Left lung (tissue), 10 donors: ENCODE data around the gene SLC48A1. TPM values are rescaled to one million over a fixed set of nuclear protein-coding genes. Genes with fewer than 3 reads are reported as not detected.

Source experiments
- ATAC-seq: fragments of 200-7000 bp; cut with Tn5 transposase; one replicate; pipeline ENCODE4 v1.9.1; 2020; ENCODE audit warnings: moderate library complexity
- DNase-seq, 4 donors: peaks; one replicate each; pipeline ENCODE4 v3.0.0-alpha.2; 2013 to 2020
- H3K27ac ChIP-seq, 2 donors: fragments of 200-600 bp; sonication (generic) in 1 of 2; one replicate each; pipeline versions ENCODE4 v1.5.0 to v1.8.0; 2020 to 2021
- H3K27me3 ChIP-seq, 2 donors: fragments of 200-600 bp; sonication (generic) in 1 of 2; one replicate each; pipeline versions ENCODE4 v1.5.0 to v1.8.0; 2020 to 2021
- H3K36me3 ChIP-seq, 2 donors: fragments of 200-600 bp; sonication (generic) in 1 of 2; one replicate each; pipeline versions ENCODE4 v1.5.0 to v1.8.0; 2020 to 2021
- H3K4me1 ChIP-seq, 2 donors: fragments of 200-600 bp; one replicate each; pipeline ENCODE4 v1.8.0; 2021
- H3K4me3 ChIP-seq, 2 donors: fragments of 200-600 bp; sonication (generic) in 1 of 2; one replicate each; pipeline versions ENCODE4 v1.5.0 to v1.8.0; 2020 to 2021; ENCODE audit warnings: mild to moderate bottlenecking in 1 of 2
- H3K9me3 ChIP-seq, 2 donors: fragments of 200-600 bp; sonication (generic) in 1 of 2; one replicate each; pipeline versions ENCODE4 v1.5.0 to v1.8.0; 2020 to 2021
- CTCF ChIP-seq, 2 donors: fragments of 200-600 bp; sonication (generic) in 1 of 2; IDR thresholded peaks; one replicate each; pipeline versions ENCODE4 v1.5.0 to v1.8.0; 2021; ENCODE audit warnings: antibody characterized with exemption in 2 of 2
- intact Hi-C, 2 donors: fragments of 100-400 bp; cut with DNase I; formaldehyde crosslinking; loops; one replicate each; pipeline versions ENCODE4 v1.11.2 to v1.14.2; 2022
- polyA plus RNA-seq, 6 donors: library from polyadenylated mRNA; unstranded; fragments of 120-200 nt; gene quantifications; one replicate each; pipeline ENCODE4 v1.2.1, GENCODE V29; 2013; ENCODE audit not compliant: insufficient read length in 6 of 6
- total RNA-seq, 2 donors: library from RNA; stranded (reverse); fragmentation: NEBNext Ultra II Directional; extraction: Animal tissue kit (Norgen Biotek cat#: 25700); gene quantifications; one replicate each; pipeline ENCODE4 v1.2.1, GENCODE V29; 2021
- donor health status: DM: no; HTN: yes; CAD: no.
- donor health status: DM: no; HTN: no; CAD: no.

Gene SLC48A1
- total and polyA plus RNA-seq, 8 donors, result 14.9 to 38.6 (median 18.3) TPM

GRCh38 chr12:47824635-47825034, 51.6 kb downstream of the SLC48A1 start:
- DNase-seq (no peak), ATAC-seq (no peak)
- peaks cover 42 to 93% of the 10 kb centered on the region in 2 donors for H3K4me1 ChIP-seq
- no peaks in the 10 kb centered on the region for H3K27me3 ChIP-seq
- H3K27ac ChIP-seq, result peak overlapping the region; percentile 81 to 92
- TF ChIP-seq CTCF (IDR thresholded peaks at IDR 0.05), result no peak
- no peaks in the 10 kb centered on the region for H3K9me3 ChIP-seq
- intact Hi-C loops, result no loop called here
- H3K4me3 ChIP-seq, result no peak overlapping the region
- H3K36me3 ChIP-seq, result no peaks in the 10 kb centered on the region

GRCh38 chr12:47825173-47825639, 52.2 kb downstream of the SLC48A1 start:
- Histone ChIP-seq H3K36me3 (no peaks in the 10 kb centered on the region), H3K27ac (peak overlapping the region; percentile 81 to 92), H3K9me3 (no peaks in the 10 kb centered on the region), H3K4me1 (peaks cover 42 to 98% of the 10 kb centered on the region in 2 donors), H3K4me3 (no peak overlapping the region), H3K27me3 (no peaks in the 10 kb centered on the region)
- intact Hi-C loops, result no loop called here
- TF ChIP-seq CTCF (IDR thresholded peaks at IDR 0.05), result no peak
- DNase-seq (peak in 3 of 4 donors; percentile 70 to 77 (median 72)), ATAC-seq (peak; percentile 56)

GRCh38 chr12:47828008-47828975, 55.3 kb downstream of the SLC48A1 start:
- H3K4me1 ChIP-seq, result peaks cover 20 to 91% of the 10 kb centered on the region in 2 donors
- no peak for DNase-seq
- TF ChIP-seq CTCF (IDR thresholded peaks at IDR 0.05), result no peak
- H3K9me3 ChIP-seq, result no peaks in the 10 kb centered on the region
- H3K27me3 ChIP-seq, result no peaks in the 10 kb centered on the region
- H3K36me3 ChIP-seq, result no peaks in the 10 kb centered on the region
- peak overlapping the region; percentile 58 to 78 for H3K27ac ChIP-seq
- ATAC-seq, result peak; percentile 0
- intact Hi-C loops, result no loop called here
- H3K4me3 ChIP-seq, result no peak overlapping the region

GRCh38 chr12:47828976-47829482, 56.0 kb downstream of the SLC48A1 start:
- DNase-seq (peak in 3 of 4 donors; percentile 80 to 89 (median 86)), ATAC-seq (peak; percentile 81)
- H3K9me3 ChIP-seq, result no peaks in the 10 kb centered on the region
- no peak overlapping the region for H3K4me3 ChIP-seq
- intact Hi-C loops, result no loop called here
- H3K27me3 ChIP-seq, result no peaks in the 10 kb centered on the region
- H3K36me3 ChIP-seq, result no peaks in the 10 kb centered on the region
- no peak for TF ChIP-seq CTCF (IDR thresholded peaks at IDR 0.05)
- H3K27ac ChIP-seq, result peak overlapping the region; percentile 58 to 78
- peaks cover 19 to 84% of the 10 kb centered on the region in 2 donors for H3K4me1 ChIP-seq

GRCh38 chr12:47829584-47829983, 56.5 kb downstream of the SLC48A1 start:
- no peak overlapping the region for H3K4me3 ChIP-seq
- H3K4me1 ChIP-seq, result peaks cover 13 to 84% of the 10 kb centered on the region in 2 donors
- no peaks in the 10 kb centered on the region for H3K36me3 ChIP-seq
- TF ChIP-seq CTCF (IDR thresholded peaks at IDR 0.05), result no peak
- ATAC-seq, result no peak
- DNase-seq, result no peak
- H3K9me3 ChIP-seq, result no peaks in the 10 kb centered on the region
- peak overlapping the region; percentile 58 to 78 for H3K27ac ChIP-seq
- H3K27me3 ChIP-seq, result no peaks in the 10 kb centered on the region
- intact Hi-C loops, result no loop called here
